MCF 10A (cell line): Measurements from ENCODE around the gene PGAM5. TPM values are rescaled to one million over a fixed set of nuclear protein-coding genes. Genes with fewer than 3 reads are reported as not detected.

Experiments
- total RNA-seq: library from RNA; stranded (reverse); gene quantifications from 2 replicates; pipeline ENCODE4 v1.2.3, GENCODE V29; 2022

PGAM5 gene
- total RNA-seq, 1 experiment from 2014 or later: 84.0 TPM

Other genes with a start within 250 kb of the PGAM5 start
- 47.4 and 48.8 TPM in 2 replicates for gene FBRSL1, start 220.7 kb upstream of the PGAM5 start, total RNA-seq
- gene LRCOL1, start 100.3 kb upstream of the PGAM5 start, total RNA-seq: not detected in 2 replicates
- gene P2RX2, start 92.1 kb upstream of the PGAM5 start, total RNA-seq: not detected in 2 replicates
- 36.3 and 40.4 TPM in 2 replicates for gene POLE, start 23.5 kb upstream of the PGAM5 start, total RNA-seq
- gene PXMP2, start 23.3 kb upstream of the PGAM5 start, total RNA-seq: 23.8 and 28.1 TPM in 2 replicates
- gene ANKLE2, start 51.0 kb downstream of the PGAM5 start, total RNA-seq: 111 and 142 TPM in 2 replicates
- 94.9 and 116 TPM in 2 replicates for gene GOLGA3, start 118.0 kb downstream of the PGAM5 start, total RNA-seq
- gene CHFR, start 176.8 kb downstream of the PGAM5 start, total RNA-seq: 41.0 and 42.4 TPM in 2 replicates
- 12.0 and 13.6 TPM in 2 replicates for gene ZNF605, start 245.5 kb downstream of the PGAM5 start, total RNA-seq